HG03575 (cell line): ENCODE data around the gene ZNF780B.

Experiments used
- ATAC-seq: cut with Tn5 transposase; IDR thresholded peaks from one replicate; pipeline ENCODE4 v1.9.1; 2021; ENCODE audit not compliant: unreplicated experiment, insufficient number of reproducible peaks, low FRiP score; ENCODE audit errors: extremely low read depth

The ZNF780B gene

GRCh38 chr19:39993605-39994004 is 62.4 kb downstream of the ZNF780B start:
- ATAC-seq = no peak

- ATAC-seq = no peak
Measured at GRCh38 chr19:39987596-39987995, 68.4 kb downstream of the ZNF780B start.

GRCh38 chr19:39987167-39987566 is 68.9 kb downstream of the ZNF780B start:
- no peak for ATAC-seq

GRCh38 chr19:39986643-39987042 is 69.4 kb downstream of the ZNF780B start:
- no peak for ATAC-seq

- no peak for ATAC-seq
Measured at GRCh38 chr19:39983695-39984300, 72.2 kb downstream of the ZNF780B start.

- no peak for ATAC-seq
Measured at GRCh38 chr19:39982883-39983282, 73.1 kb downstream of the ZNF780B start.
